Measurements from ENCODE around the gene TRAF3IP3. TPM values are rescaled to one million over a fixed set of nuclear protein-coding genes. Genes with fewer than 3 reads are reported as not detected.

TRAF3IP3 gene
- polyA plus RNA-seq, 2 donors = 2.5 to 2.9 TPM

- no peak overlapping the region for H3K27ac ChIP-seq (ENCODE audit: low read depth in 2 of 2, low read length in 1 of 2)
- peaks cover 0 to 2% of the 10 kb centered on the region in 2 donors for H3K4me1 ChIP-seq (ENCODE audit: control insufficient read depth in 2 of 2, insufficient read depth in 2 of 2, low read length in 1 of 2)
- WGBS, 2 donors = 83 to 87% methylated on average over 4 of the region's 4 CpGs
- peaks cover 0 to 2% of the 10 kb centered on the region in 2 donors for H3K9me3 ChIP-seq (ENCODE audit: control insufficient read depth in 2 of 2, insufficient read depth in 1 of 2, low read depth in 1 of 2, low read length in 1 of 2)
- no peaks in the 10 kb centered on the region for H3K27me3 ChIP-seq (ENCODE audit: control insufficient read depth in 1 of 2, insufficient read depth in 2 of 2, low read length in 2 of 2)
- H3K4me3 ChIP-seq (ENCODE audit: low read depth in 1 of 2, low read length in 2 of 2) = no peak overlapping the region
- H3K36me3 ChIP-seq (ENCODE audit: control insufficient read depth in 2 of 2, insufficient read depth in 2 of 2, low read length in 1 of 2) = no peaks in the 10 kb centered on the region
Measured at GRCh38 chr1:209720326-209720725, 35.5 kb upstream of the TRAF3IP3 start.

- 87 to 90% methylated on average over 2 of the region's 2 CpGs for WGBS, 2 donors
Measured at GRCh38 chr1:209720826-209721225, 35.0 kb upstream of the TRAF3IP3 start.

GRCh38 chr1:209721323-209721722, 34.5 kb upstream of the TRAF3IP3 start:
- H3K9me3 ChIP-seq (ENCODE audit: control insufficient read depth in 2 of 2, insufficient read depth in 1 of 2, low read depth in 1 of 2, low read length in 1 of 2) = peaks cover 0 to 2% of the 10 kb centered on the region in 2 donors
- peaks cover 0 to 2% of the 10 kb centered on the region in 2 donors for H3K4me1 ChIP-seq (ENCODE audit: control insufficient read depth in 2 of 2, insufficient read depth in 2 of 2, low read length in 1 of 2)
- no peak overlapping the region for H3K4me3 ChIP-seq (ENCODE audit: low read depth in 1 of 2, low read length in 2 of 2)
- WGBS, 2 donors = 95% methylated on average over 1 of the region's 1 CpG
- no peaks in the 10 kb centered on the region for H3K36me3 ChIP-seq (ENCODE audit: control insufficient read depth in 2 of 2, insufficient read depth in 2 of 2, low read length in 1 of 2)
- no peaks in the 10 kb centered on the region for H3K27me3 ChIP-seq (ENCODE audit: control insufficient read depth in 1 of 2, insufficient read depth in 2 of 2, low read length in 2 of 2)
- peak overlapping the region in 1 of 2 donors; percentile 6 for H3K27ac ChIP-seq (ENCODE audit: low read depth in 2 of 2, low read length in 1 of 2)

More at GRCh38 chr1:209720826-209721225, 35.0 kb upstream of the TRAF3IP3 start:
- Histone ChIP-seq H3K4me1 (ENCODE audit: control insufficient read depth in 2 of 2, insufficient read depth in 2 of 2, low read length in 1 of 2) (peaks cover 0 to 2% of the 10 kb centered on the region in 2 donors), H3K27ac (ENCODE audit: low read depth in 2 of 2, low read length in 1 of 2) (no peak overlapping the region), H3K36me3 (ENCODE audit: control insufficient read depth in 2 of 2, insufficient read depth in 2 of 2, low read length in 1 of 2) (no peaks in the 10 kb centered on the region), H3K9me3 (ENCODE audit: control insufficient read depth in 2 of 2, insufficient read depth in 1 of 2, low read depth in 1 of 2, low read length in 1 of 2) (peaks cover 0 to 2% of the 10 kb centered on the region in 2 donors), H3K27me3 (ENCODE audit: control insufficient read depth in 1 of 2, insufficient read depth in 2 of 2, low read length in 2 of 2) (no peaks in the 10 kb centered on the region), H3K4me3 (ENCODE audit: low read depth in 1 of 2, low read length in 2 of 2) (no peak overlapping the region)

GRCh38 chr1:209723265-209723664, 32.6 kb upstream of the TRAF3IP3 start:
- no peaks in the 10 kb centered on the region for H3K36me3 ChIP-seq (ENCODE audit: control insufficient read depth in 2 of 2, insufficient read depth in 2 of 2, low read length in 1 of 2)
- 57 to 79% methylated on average over 3 of the region's 3 CpGs for WGBS, 2 donors
- H3K27me3 ChIP-seq (ENCODE audit: control insufficient read depth in 1 of 2, insufficient read depth in 2 of 2, low read length in 2 of 2) = no peaks in the 10 kb centered on the region
- peaks cover 0 to 2% of the 10 kb centered on the region in 2 donors for H3K4me1 ChIP-seq (ENCODE audit: control insufficient read depth in 2 of 2, insufficient read depth in 2 of 2, low read length in 1 of 2)
- H3K4me3 ChIP-seq (ENCODE audit: low read depth in 1 of 2, low read length in 2 of 2) = no peak overlapping the region
- peak overlapping the region in 1 of 2 donors; percentile 56 for H3K27ac ChIP-seq (ENCODE audit: low read depth in 2 of 2, low read length in 1 of 2)
- peaks cover 0 to 2% of the 10 kb centered on the region in 2 donors for H3K9me3 ChIP-seq (ENCODE audit: control insufficient read depth in 2 of 2, insufficient read depth in 1 of 2, low read depth in 1 of 2, low read length in 1 of 2)

GRCh38 chr1:209723756-209724693, 31.8 kb upstream of the TRAF3IP3 start:
- Histone ChIP-seq H3K4me3 (ENCODE audit: low read depth in 1 of 2, low read length in 2 of 2) (no peak overlapping the region), H3K9me3 (ENCODE audit: control insufficient read depth in 2 of 2, insufficient read depth in 1 of 2, low read depth in 1 of 2, low read length in 1 of 2) (peaks cover 0 to 2% of the 10 kb centered on the region in 2 donors), H3K27ac (ENCODE audit: low read depth in 2 of 2, low read length in 1 of 2) (peak overlapping the region in 1 of 2 donors; percentile 56), H3K36me3 (ENCODE audit: control insufficient read depth in 2 of 2, insufficient read depth in 2 of 2, low read length in 1 of 2) (no peaks in the 10 kb centered on the region), H3K27me3 (ENCODE audit: control insufficient read depth in 1 of 2, insufficient read depth in 2 of 2, low read length in 2 of 2) (no peaks in the 10 kb centered on the region), H3K4me1 (ENCODE audit: control insufficient read depth in 2 of 2, insufficient read depth in 2 of 2, low read length in 1 of 2) (peaks cover 0 to 2% of the 10 kb centered on the region in 2 donors)
- WGBS, 2 donors = 66 to 74% methylated on average over 3 of the region's 3 CpGs

GRCh38 chr1:209727286-209727685, 28.6 kb upstream of the TRAF3IP3 start:
- WGBS, 2 donors = 83 to 86% methylated on average over 2 of the region's 2 CpGs
- no peak overlapping the region for H3K27ac ChIP-seq (ENCODE audit: low read depth in 2 of 2, low read length in 1 of 2)
- no peaks in the 10 kb centered on the region for H3K36me3 ChIP-seq (ENCODE audit: control insufficient read depth in 2 of 2, insufficient read depth in 2 of 2, low read length in 1 of 2)
- H3K4me1 ChIP-seq (ENCODE audit: control insufficient read depth in 2 of 2, insufficient read depth in 2 of 2, low read length in 1 of 2) = peaks cover 0 to 2% of the 10 kb centered on the region in 2 donors
- no peaks in the 10 kb centered on the region for H3K27me3 ChIP-seq (ENCODE audit: control insufficient read depth in 1 of 2, insufficient read depth in 2 of 2, low read length in 2 of 2)
- no peaks in the 10 kb centered on the region for H3K9me3 ChIP-seq (ENCODE audit: control insufficient read depth in 2 of 2, insufficient read depth in 1 of 2, low read depth in 1 of 2, low read length in 1 of 2)
- H3K4me3 ChIP-seq (ENCODE audit: low read depth in 1 of 2, low read length in 2 of 2) = no peak overlapping the region

- peaks cover 0 to under 1% of the 10 kb centered on the region in 2 donors for H3K4me1 ChIP-seq (ENCODE audit: control insufficient read depth in 2 of 2, insufficient read depth in 2 of 2, low read length in 1 of 2)
- no peaks in the 10 kb centered on the region for H3K36me3 ChIP-seq (ENCODE audit: control insufficient read depth in 2 of 2, insufficient read depth in 2 of 2, low read length in 1 of 2)
- no peaks in the 10 kb centered on the region for H3K27me3 ChIP-seq (ENCODE audit: control insufficient read depth in 1 of 2, insufficient read depth in 2 of 2, low read length in 2 of 2)
- WGBS, 2 donors = 85 to 88% methylated on average over 3 of the region's 3 CpGs
- no peak overlapping the region for H3K27ac ChIP-seq (ENCODE audit: low read depth in 2 of 2, low read length in 1 of 2)
- H3K9me3 ChIP-seq (ENCODE audit: control insufficient read depth in 2 of 2, insufficient read depth in 1 of 2, low read depth in 1 of 2, low read length in 1 of 2) = no peaks in the 10 kb centered on the region
- no peak overlapping the region for H3K4me3 ChIP-seq (ENCODE audit: low read depth in 1 of 2, low read length in 2 of 2)
Measured at GRCh38 chr1:209727785-209728184, 28.1 kb upstream of the TRAF3IP3 start.

- no peaks in the 10 kb centered on the region for H3K36me3 ChIP-seq (ENCODE audit: control insufficient read depth in 2 of 2, insufficient read depth in 2 of 2, low read length in 1 of 2)
- H3K27ac ChIP-seq (ENCODE audit: low read depth in 2 of 2, low read length in 1 of 2) = no peak overlapping the region
- no peaks in the 10 kb centered on the region for H3K4me1 ChIP-seq (ENCODE audit: control insufficient read depth in 2 of 2, insufficient read depth in 2 of 2, low read length in 1 of 2)
- WGBS, 2 donors = 61 to 77% methylated on average over 1 of the region's 1 CpG
- H3K4me3 ChIP-seq (ENCODE audit: low read depth in 1 of 2, low read length in 2 of 2) = no peak overlapping the region
- no peaks in the 10 kb centered on the region for H3K9me3 ChIP-seq (ENCODE audit: control insufficient read depth in 2 of 2, insufficient read depth in 1 of 2, low read depth in 1 of 2, low read length in 1 of 2)
- no peaks in the 10 kb centered on the region for H3K27me3 ChIP-seq (ENCODE audit: control insufficient read depth in 1 of 2, insufficient read depth in 2 of 2, low read length in 2 of 2)
Measured at GRCh38 chr1:209728466-209728865, 27.4 kb upstream of the TRAF3IP3 start.

GRCh38 chr1:209729436-209729835, 26.4 kb upstream of the TRAF3IP3 start:
- WGBS, 2 donors = 69 to 77% methylated on average over 1 of the region's 1 CpG
- Histone ChIP-seq H3K4me3 (ENCODE audit: low read depth in 1 of 2, low read length in 2 of 2) (no peak overlapping the region), H3K27me3 (ENCODE audit: control insufficient read depth in 1 of 2, insufficient read depth in 2 of 2, low read length in 2 of 2) (no peaks in the 10 kb centered on the region), H3K36me3 (ENCODE audit: control insufficient read depth in 2 of 2, insufficient read depth in 2 of 2, low read length in 1 of 2) (no peaks in the 10 kb centered on the region), H3K27ac (ENCODE audit: low read depth in 2 of 2, low read length in 1 of 2) (no peak overlapping the region), H3K9me3 (ENCODE audit: control insufficient read depth in 2 of 2, insufficient read depth in 1 of 2, low read depth in 1 of 2, low read length in 1 of 2) (no peaks in the 10 kb centered on the region), H3K4me1 (ENCODE audit: control insufficient read depth in 2 of 2, insufficient read depth in 2 of 2, low read length in 1 of 2) (no peaks in the 10 kb centered on the region)
